ENCODE results near the gene KRIT1.
"Not testable (repeated sequence)": the region's sequence is repeated elsewhere in the genome, so short reads cannot be mapped to it uniquely, and the experiment has no call there.

The KRIT1 gene

GRCh38 chr7:92246360-92247101, 817 bp upstream of the KRIT1 start:
- no peak for DNase-seq (ENCODE audit: low read depth in 3 of 3)

DNA sequence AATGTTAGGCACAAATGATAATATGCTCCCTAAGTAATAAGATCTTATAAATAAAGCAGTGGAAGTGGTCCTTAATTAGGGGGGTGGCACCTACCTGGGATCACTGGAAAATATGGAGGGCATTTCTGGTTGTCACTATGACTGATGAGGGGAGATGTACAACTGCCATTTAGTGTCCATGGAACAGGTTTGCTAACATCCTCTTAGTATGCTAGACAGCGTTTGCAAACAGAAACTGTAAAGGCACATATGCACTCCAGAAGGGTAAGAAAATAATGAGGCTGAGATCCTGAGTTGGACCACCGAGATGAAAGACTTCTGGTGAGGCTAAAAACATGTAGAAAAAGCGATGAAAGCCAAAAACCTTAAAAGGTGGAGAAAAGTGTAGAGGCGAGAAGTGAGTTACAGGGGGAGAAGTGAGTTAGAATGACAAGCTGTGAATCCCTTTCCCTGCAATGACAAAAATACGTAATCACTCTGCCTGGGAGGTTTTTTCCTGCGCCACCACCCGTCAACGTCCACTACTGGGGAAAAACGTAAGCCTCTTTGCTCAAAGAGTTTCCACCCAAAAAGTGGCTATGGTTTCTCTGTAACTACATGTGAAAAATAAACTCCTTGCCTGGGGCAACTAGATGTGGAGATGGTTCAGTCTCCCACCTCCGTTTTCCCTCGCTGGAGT, 767 bp downstream of the KRIT1 start:
- no peak for DNase-seq (ENCODE audit: low read depth in 3 of 3)

DNA sequence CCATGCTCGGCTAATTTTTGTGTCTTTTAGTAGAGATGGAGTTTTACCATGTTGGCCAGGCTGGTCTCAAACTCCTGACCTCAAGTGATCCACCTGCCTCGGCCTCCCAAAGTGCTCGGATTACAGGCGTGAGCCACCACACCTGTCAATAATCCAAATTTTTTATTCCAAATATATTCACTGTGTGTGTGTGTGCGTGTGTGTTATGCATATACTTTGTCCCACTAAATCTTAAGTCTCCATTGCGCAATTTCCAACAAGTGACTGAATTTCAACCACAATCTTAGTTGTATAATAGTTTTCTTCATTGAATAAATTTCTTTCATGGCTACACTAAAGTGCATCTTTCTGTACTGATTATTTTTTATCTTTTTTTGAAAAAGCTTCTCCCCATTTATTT, 2.7 kb downstream of the KRIT1 start:
- no peak for DNase-seq (ENCODE audit: low read depth in 3 of 3)

DNA sequence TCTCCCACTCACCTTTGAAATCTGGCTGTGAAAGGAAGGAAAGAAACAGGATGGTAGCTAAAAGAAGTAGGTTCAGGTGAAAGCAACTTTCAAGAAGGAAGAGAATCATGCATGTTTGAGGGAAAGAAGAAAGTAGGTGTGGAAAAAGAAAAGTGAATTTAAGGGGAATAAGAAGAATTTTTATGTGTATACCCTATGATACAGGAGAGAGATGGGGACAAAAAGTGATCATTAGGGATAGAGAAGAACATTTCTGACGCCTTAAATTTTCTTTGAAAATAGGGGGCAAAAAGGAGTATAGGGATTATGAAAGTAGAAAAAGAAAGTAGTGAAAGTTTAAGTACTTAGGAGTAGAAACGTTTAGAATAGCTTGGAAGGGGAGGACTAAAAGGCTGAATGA, 15.2 kb downstream of the KRIT1 start:
- DNase-seq (ENCODE audit: low read depth in 3 of 3), result no peak

DNA sequence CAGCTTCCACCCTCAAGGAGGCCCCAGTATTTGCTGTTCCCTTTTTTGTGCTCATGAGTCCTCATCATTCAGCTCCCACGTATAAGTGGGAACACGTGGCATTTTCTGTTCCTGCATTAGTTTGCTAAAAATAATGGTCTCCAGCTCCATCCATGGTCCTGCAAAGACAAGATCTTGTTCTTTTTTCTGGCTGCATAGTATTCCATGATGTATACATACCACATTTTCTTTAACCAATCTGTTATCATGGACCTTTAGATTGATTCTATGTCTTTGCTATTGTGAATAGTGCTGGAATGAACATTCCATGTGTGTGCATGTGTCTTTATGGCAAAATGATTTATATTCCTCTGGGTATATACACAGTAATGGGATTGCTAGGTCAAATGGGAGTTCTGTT, 17.0 kb downstream of the KRIT1 start:
- DNase-seq (ENCODE audit: low read depth in 3 of 3), result no peak

- no peak for DNase-seq (ENCODE audit: low read depth in 3 of 3)
Observed at GRCh38 chr7:92228100-92228499, 17.6 kb downstream of the KRIT1 start.

GRCh38 chr7:92226981-92227380, 18.7 kb downstream of the KRIT1 start:
- no peak for DNase-seq (ENCODE audit: low read depth in 3 of 3)

DNA sequence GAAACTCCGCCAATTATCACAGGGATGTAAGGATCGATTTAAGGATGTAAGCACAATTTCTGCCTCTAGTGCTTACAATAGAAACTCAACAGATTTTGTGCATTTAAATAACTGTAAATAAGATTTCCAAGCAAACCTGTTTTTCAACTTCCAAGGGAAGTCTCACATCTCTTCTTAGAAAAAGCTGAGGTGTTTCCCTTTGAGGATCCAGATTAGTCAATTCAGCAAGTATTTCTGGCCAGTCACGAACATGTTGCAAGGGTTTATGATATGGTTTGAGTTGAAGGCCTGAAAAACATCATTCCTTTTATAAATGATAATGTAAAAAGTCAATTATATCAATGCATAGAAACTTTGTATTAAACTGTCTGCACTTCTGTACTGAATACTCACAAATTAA, 23.9 kb downstream of the KRIT1 start:
- DNase-seq (ENCODE audit: low read depth in 3 of 3), result no peak

GRCh38 chr7:92206672-92207071, 39.0 kb downstream of the KRIT1 start:
- no peak for DNase-seq (ENCODE audit: low read depth in 3 of 3)

DNA sequence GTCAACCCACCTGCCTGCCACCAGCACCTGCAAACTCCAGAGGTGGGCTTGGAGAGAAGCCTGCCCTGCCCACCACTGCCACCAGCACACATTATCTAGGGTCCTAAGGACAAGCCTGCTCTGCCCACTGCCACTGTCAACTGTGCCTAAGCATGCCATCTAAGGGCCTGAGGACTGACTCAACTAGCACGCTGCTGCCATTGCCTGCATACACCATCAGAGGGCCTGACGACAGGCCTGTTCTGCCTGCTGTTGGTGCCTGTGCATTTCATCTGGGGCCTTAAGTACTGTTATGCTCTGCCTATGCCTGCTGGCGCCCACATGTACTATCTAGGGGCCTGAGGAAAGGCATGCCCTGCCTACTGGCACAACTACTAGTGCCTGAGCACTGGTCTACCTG, 39.7 kb downstream of the KRIT1 start:
- no peak for DNase-seq (ENCODE audit: low read depth in 3 of 3)

GRCh38 chr7:92200791-92201190, 44.9 kb downstream of the KRIT1 start:
- DNase-seq (ENCODE audit: low read depth in 3 of 3), result no peak

DNA sequence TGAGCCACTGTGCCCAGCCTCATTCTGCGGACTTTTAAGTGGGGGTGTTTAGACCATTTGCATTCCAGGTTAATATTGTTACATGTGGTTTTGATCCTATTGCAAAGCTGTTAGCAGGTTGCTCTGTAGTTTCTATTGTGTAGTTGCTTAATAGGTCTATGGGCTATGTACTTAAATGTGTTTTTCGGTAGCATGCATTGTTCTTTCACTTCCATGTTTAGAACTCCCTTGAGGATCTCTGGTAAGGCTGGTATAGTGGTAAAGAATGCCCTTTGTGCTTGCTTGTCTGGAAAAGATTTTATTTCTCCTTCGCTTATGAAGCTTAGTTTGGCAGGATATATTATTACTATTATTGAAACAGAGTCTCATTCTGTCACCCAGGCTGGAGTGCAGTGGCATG, 53.4 kb downstream of the KRIT1 start:
- no peak for DNase-seq (ENCODE audit: low read depth in 3 of 3)

- DNase-seq (ENCODE audit: low read depth in 3 of 3), result not testable (repeated sequence)
Observed at GRCh38 chr7:92189246-92189645, 56.5 kb downstream of the KRIT1 start.

DNA sequence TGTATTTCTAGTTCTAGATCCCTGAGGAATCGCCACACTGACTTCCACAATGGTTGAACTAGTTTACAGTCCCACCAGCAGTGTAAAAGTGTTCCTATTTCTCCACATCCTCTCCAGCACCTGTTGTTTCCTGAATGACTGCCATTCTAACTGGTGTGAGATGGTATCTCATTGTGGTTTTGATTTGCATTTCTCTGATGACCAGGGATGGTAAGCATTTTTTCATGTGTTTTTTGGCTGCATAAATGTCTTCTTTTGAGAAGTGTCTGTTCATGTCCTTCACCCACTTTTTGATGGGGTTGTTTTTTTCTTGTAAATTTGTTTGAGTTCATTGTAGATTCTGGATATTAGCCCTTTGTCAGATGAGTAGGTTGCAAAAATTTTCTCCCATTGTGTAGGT, 61.4 kb downstream of the KRIT1 start:
- not testable (repeated sequence) for DNase-seq (ENCODE audit: low read depth in 3 of 3)

- DNase-seq (ENCODE audit: low read depth in 3 of 3), result peak; percentile 76 to 90 (median 80)
Observed at GRCh38 chr7:92178928-92179924, 66.5 kb downstream of the KRIT1 start, which contains the start of gene LRRD1. Gene LRRD1 (minus strand): TSS chr7:92179142. CDS start chr7:92165202, 13,940 bp downstream.

- DNase-seq (ENCODE audit: low read depth in 3 of 3), result no peak
Observed at GRCh38 chr7:92177362-92177761, 68.4 kb downstream of the KRIT1 start.

DNA sequence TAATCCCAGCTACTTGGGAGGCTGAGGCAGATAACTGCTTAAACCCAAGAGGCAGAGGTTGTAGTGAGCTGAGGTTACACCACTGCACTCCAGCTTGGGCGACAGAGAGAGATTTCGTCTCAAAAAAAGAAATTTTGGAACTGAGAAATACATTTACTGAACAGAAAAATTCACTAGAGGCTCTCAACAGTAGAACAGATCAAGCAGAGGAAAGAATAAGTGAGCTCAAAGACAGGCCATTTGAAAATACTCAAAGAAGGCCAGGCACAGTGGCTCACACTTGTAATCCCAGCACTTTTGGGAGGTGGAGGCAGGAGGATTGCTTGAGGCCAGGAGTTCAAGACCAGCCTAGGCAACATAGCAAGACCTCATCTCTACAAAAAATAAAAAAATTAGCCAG, 76.2 kb downstream of the KRIT1 start:
- DNase-seq (ENCODE audit: low read depth in 3 of 3), result not testable (repeated sequence)

- no peak for DNase-seq (ENCODE audit: low read depth in 3 of 3)
Observed at GRCh38 chr7:92161271-92161670, 84.4 kb downstream of the KRIT1 start.

GRCh38 chr7:92158660-92159575, 86.8 kb downstream of the KRIT1 start:
- no peak for DNase-seq (ENCODE audit: low read depth in 3 of 3)

DNA sequence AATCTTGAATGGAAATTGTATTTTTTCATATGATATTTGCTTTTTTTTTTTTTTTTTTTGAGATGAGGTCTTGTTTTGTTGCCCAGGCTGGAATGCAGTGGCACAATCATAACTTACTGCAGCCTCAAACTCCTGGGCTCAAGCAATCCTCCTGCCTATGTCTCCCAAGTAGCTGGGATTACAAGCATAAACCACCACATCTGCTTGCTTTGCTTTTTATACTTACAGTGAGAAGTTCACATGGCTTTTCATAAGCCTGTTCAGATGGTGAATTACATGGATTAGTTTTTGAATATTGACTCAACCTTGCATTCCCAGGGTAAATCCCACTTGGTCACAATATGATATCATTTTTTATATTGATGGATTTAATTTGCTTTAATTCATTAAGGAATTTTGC, 88.7 kb downstream of the KRIT1 start:
- DNase-seq (ENCODE audit: low read depth in 3 of 3), result no peak

DNA sequence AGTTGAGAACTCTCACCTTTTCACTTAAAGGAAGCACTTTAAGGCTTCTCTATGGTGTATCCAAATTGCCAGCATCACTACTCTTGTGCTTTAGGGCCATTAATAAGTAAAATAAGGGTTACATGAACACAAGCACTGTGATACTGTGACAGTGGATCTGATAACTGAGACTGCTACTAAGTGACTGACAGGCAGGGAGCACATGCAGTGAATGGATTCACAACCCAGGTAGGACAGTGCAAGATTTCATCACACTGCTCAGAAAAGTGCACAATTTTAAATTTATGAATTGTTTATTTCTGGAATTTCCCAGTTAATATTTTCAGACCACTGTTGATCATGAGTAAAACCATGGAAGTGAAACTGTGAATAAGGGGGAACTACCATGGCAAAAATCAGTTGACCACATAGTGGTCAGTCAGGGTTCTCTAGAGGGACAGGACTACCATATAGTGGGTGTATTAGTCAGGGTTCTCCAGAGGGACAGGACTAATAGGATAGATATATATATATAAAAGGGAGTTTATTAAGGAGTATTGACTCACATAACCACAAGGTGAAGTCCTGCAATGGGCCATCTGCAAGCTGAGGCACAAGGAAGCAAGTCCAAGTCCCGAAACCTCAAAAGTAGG, 90.5 kb downstream of the KRIT1 start:
- no peak for DNase-seq (ENCODE audit: low read depth in 3 of 3)

Data from stimulated activated CD4-positive, alpha-beta T cell treated with anti-CD3 and anti-CD28 coated beads, TNF-alpha, amount 100 ng/mL, for 24 hours (primary cell).